Pancreas (tissue), 10 donors: ENCODE data around the gene MEF2B. TPM values are rescaled to one million over a fixed set of nuclear protein-coding genes. Genes with fewer than 3 reads are reported as not detected.

Experiments used
- ATAC-seq, 4 donors: fragments of 200-7000 bp; cut with Tn5 transposase; one replicate each; pipeline versions ENCODE4 v1.8.0 to v1.9.1; 2020; ENCODE audit warnings: mild to moderate bottlenecking in 4 of 4, moderate library complexity in 4 of 4
- DNase-seq, 6 donors: peaks; one replicate each; pipeline ENCODE4 v3.0.0-alpha.2; 2020
- FAIRE-seq: peaks from 2 replicates; lab custom pipeline; 2012; peaks lifted over from hg19 to GRCh38; lab: Jason Lieb, UNC
- H3K27ac ChIP-seq, 4 donors: fragments of 200-600 bp; sonication (generic); 1 replicate in 3 of 4; 2 replicates in 1 of 4; pipeline versions ENCODE4 v1.5.0 to v1.8.0; 2020
- H3K27me3 ChIP-seq, 4 donors: fragments of 200-600 bp; one replicate each; pipeline ENCODE4 v1.8.0; 2021
- H3K36me3 ChIP-seq, 3 donors: fragments of 200-600 bp; sonication (generic) in 1 of 3; one replicate each; pipeline versions ENCODE4 v1.5.0 to v1.8.0; 2020 to 2021
- H3K4me1 ChIP-seq, 3 donors: fragments of 200-600 bp; one replicate each; pipeline ENCODE4 v1.8.0; 2021
- H3K4me3 ChIP-seq, 4 donors: fragments of 200-600 bp; sonication (generic) in 2 of 4; one replicate each; pipeline versions ENCODE4 v1.5.0 to v1.8.0; 2020 to 2021
- H3K9me3 ChIP-seq, 4 donors: fragments of 200-600 bp; one replicate each; pipeline ENCODE4 v1.8.0; 2021
- WGBS, 2 donors: extraction: QIAGEN DNeasy Blood & Tissue Kit; methylation state at CpG; one replicate each; pipeline ENCODE4 v1.1.7; 2013; 5-methylcytosine and 5-hydroxymethylcytosine counted together
- intact Hi-C, 3 donors: fragments of 100-400 bp; cut with DNase I; formaldehyde crosslinking; loops; one replicate each; pipeline versions ENCODE4 v1.11.1 to v1.14.2; 2022
- polyA plus RNA-seq, 2 donors: library from polyadenylated mRNA; stranded (reverse); fragments of 200-250 nt; gene quantifications; one replicate each; pipeline ENCODE4 v1.2.3, GENCODE V29; 2013
- total RNA-seq, 6 donors: library from RNA; stranded (reverse); fragmentation: NEBNext Ultra II Directional in 4 of 6; extraction: Animal tissue kit (Norgen Biotek cat#: 25700) in 4 of 6; gene quantifications; one replicate each; pipeline versions ENCODE4 v1.2.1 to v1.2.4, GENCODE V29; 2021 to 2023
- TF ChIP-seq, protein P1 (sequence below), 4 donors: fragments of 200-600 bp; sonication (generic) in 3 of 4; IDR thresholded peaks; one replicate each; pipeline versions ENCODE4 v1.5.0 to v1.8.0; 2021; ENCODE audit warnings: antibody characterized with exemption in 4 of 4
- donor health status: healthy with polysubstance abuse.
- donor health status: DM: no; HTN: no; CAD: no; lungs with moderate emphysema.
- donor health status: DM: no; HTN: no; CAD: no.
- donor health status: control.
- donor health status: control.
- donor health status: Bipolar disorder and iron deficiency.
- donor health status: DM: yes; HTN: yes; CAD: no.
- donor health status: DM: no; HTN: no; CAD: no.
- donor health status: DM: no; HTN: no; CAD: no.
- donor health status: DM: yes; HTN: yes; CAD: no.

Gene MEF2B
- total and polyA plus RNA-seq, 8 donors = 0.34 to 2.8 (median 0.98) TPM

- FAIRE-seq (no peak), DNase-seq (no peak), ATAC-seq (no peak)
- intact Hi-C loops = no loop called here
- H3K4me1 ChIP-seq = no peaks in the 10 kb centered on the region
- H3K36me3 ChIP-seq = no peaks in the 10 kb centered on the region
- whole genome bisulfite sequencing, 2 donors = 77 to 80% methylated on average over 3 of the region's 3 CpGs
- no peak overlapping the region for H3K27ac ChIP-seq
- no peaks in the 10 kb centered on the region for H3K27me3 ChIP-seq
- H3K4me3 ChIP-seq = no peak overlapping the region
- TF ChIP-seq, protein P1, sequence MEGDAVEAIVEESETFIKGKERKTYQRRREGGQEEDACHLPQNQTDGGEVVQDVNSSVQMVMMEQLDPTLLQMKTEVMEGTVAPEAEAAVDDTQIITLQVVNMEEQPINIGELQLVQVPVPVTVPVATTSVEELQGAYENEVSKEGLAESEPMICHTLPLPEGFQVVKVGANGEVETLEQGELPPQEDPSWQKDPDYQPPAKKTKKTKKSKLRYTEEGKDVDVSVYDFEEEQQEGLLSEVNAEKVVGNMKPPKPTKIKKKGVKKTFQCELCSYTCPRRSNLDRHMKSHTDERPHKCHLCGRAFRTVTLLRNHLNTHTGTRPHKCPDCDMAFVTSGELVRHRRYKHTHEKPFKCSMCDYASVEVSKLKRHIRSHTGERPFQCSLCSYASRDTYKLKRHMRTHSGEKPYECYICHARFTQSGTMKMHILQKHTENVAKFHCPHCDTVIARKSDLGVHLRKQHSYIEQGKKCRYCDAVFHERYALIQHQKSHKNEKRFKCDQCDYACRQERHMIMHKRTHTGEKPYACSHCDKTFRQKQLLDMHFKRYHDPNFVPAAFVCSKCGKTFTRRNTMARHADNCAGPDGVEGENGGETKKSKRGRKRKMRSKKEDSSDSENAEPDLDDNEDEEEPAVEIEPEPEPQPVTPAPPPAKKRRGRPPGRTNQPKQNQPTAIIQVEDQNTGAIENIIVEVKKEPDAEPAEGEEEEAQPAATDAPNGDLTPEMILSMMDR (IDR thresholded peaks at IDR 0.05) = no peak
- no peaks in the 10 kb centered on the region for H3K9me3 ChIP-seq
Measured at GRCh38 chr19:19167612-19168011, 2.5 kb downstream of the MEF2B start.

- H3K36me3 ChIP-seq = no peaks in the 10 kb centered on the region
- 98 to 100% methylated on average over 1 of the region's 1 CpG for WGBS, 2 donors
- intact Hi-C loops = no loop called here
- no peak overlapping the region for H3K27ac ChIP-seq
- H3K4me3 ChIP-seq = no peak overlapping the region
- no peaks in the 10 kb centered on the region for H3K27me3 ChIP-seq
- no peak for FAIRE-seq
- no peaks in the 10 kb centered on the region for H3K9me3 ChIP-seq
- TF ChIP-seq, protein P1 (IDR thresholded peaks at IDR 0.05) = no peak
- ATAC-seq = no peak
- no peaks in the 10 kb centered on the region for H3K4me1 ChIP-seq
- no peak for DNase-seq
Measured at GRCh38 chr19:19165396-19165795, 4.7 kb downstream of the MEF2B start.

DNA sequence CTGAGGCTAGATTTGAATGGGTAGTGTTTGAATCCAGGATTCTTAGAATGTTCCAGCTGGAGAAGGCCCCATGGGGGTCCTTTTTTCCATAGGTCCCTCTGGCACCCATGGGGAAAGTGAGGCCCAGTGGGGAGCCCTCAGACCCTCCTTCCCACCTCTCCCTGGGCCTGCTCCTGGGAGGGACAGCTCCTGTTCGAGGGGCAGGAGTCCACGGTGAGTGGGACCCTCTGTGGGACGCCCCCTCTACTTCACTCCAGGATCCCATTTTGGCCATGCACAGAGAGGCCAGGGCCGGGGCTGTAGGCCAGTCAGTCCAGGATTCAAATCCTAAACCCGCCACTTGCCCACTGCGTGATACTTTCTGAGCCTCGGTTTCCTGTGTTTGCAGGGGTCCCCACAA is 7.6 kb downstream of the MEF2B start:
- H3K4me1 ChIP-seq = no peaks in the 10 kb centered on the region
- FAIRE-seq = no peak
- H3K27me3 ChIP-seq = no peaks in the 10 kb centered on the region
- no peaks in the 10 kb centered on the region for H3K9me3 ChIP-seq
- no peak for DNase-seq
- 87 to 91% methylated on average over 7 of the region's 7 CpGs for WGBS, 2 donors
- no peak overlapping the region for H3K27ac ChIP-seq
- no peak overlapping the region for H3K4me3 ChIP-seq
- TF ChIP-seq, protein P1 (IDR thresholded peaks at IDR 0.05) = no peak
- no peaks in the 10 kb centered on the region for H3K36me3 ChIP-seq
- ATAC-seq = no peak
- intact Hi-C loops = no loop called here

GRCh38 chr19:19160461-19161035 is 9.5 kb downstream of the MEF2B start:
- H3K4me1 ChIP-seq = no peaks in the 10 kb centered on the region
- H3K9me3 ChIP-seq = no peaks in the 10 kb centered on the region
- TF ChIP-seq, protein P1 (IDR thresholded peaks at IDR 0.05) = no peak
- intact Hi-C loops = no loop called here
- DNase-seq (no peak), ATAC-seq (no peak), FAIRE-seq (no peak)
- no peak overlapping the region for H3K27ac ChIP-seq
- no peak overlapping the region for H3K4me3 ChIP-seq
- WGBS, 2 donors = 64% methylated on average over 20 to 26 of the region's 26 CpGs
- no peaks in the 10 kb centered on the region for H3K36me3 ChIP-seq
- no peaks in the 10 kb centered on the region for H3K27me3 ChIP-seq

DNA sequence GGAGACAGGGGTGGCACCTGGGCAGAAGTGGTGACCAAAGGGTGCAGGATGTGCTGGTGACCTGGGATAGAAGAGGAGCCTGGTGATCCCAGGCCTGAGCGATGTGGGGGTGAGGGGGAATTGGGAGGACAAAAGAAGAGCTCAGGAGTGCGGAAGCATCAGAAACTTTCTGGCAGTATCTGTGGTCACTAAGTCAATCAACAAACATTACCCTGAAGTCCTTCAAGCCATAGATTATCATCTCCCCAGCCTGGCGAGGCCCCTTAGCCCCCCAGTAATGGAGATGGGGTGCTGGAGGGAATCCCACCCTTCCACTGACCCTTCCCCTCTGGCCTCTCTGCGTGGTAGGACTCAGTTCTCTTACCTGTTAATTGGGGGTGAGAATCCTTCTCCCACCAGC is 10.5 kb downstream of the MEF2B start:
- FAIRE-seq (no peak), DNase-seq (no peak), ATAC-seq (no peak)
- Histone ChIP-seq H3K9me3 (no peaks in the 10 kb centered on the region), H3K27me3 (no peaks in the 10 kb centered on the region), H3K4me1 (no peaks in the 10 kb centered on the region), H3K36me3 (no peaks in the 10 kb centered on the region), H3K27ac (no peak overlapping the region), H3K4me3 (no peak overlapping the region)
- TF ChIP-seq, protein P1 (IDR thresholded peaks at IDR 0.05) = no peak
- 83 to 89% methylated on average over 4 of the region's 4 CpGs for WGBS, 2 donors
- intact Hi-C loops = no loop called here
